Activated naive CD4-positive, alpha-beta T cell treated with anti-CD3 and anti-CD28 coated beads for 36 hours (primary cell): ENCODE data around the gene TJP3. TPM values are rescaled to one million over a fixed set of nuclear protein-coding genes. Genes with fewer than 3 reads are reported as not detected.

Source experiments
- CTCF ChIA-PET: fragments of 350-600 bp; sonication (Branson Sonifier 250); formaldehyde crosslinking; loops from one replicate; lab custom pipeline; 2021; ENCODE audit warnings: antibody characterized with exemption; lab: Charles Lee
- DNase-seq: peaks from one replicate; pipeline ENCODE4 v3.0.0-alpha.2; 2020
- H3K27ac Mint-ChIP-seq: one replicate; pipeline ENCODE4 v1.8.0; 2021; ENCODE audit warnings: mild to moderate bottlenecking, mixed read lengths
- H3K27me3 Mint-ChIP-seq: one replicate; pipeline ENCODE4 v1.8.0; 2021; ENCODE audit warnings: low read depth, mixed read lengths
- H3K36me3 Mint-ChIP-seq: one replicate; pipeline ENCODE4 v1.8.0; 2021; ENCODE audit warnings: low read depth, mixed read lengths
- H3K4me1 Mint-ChIP-seq: one replicate; pipeline ENCODE4 v1.8.0; 2021; ENCODE audit warnings: low read depth, mixed read lengths
- H3K4me3 Mint-ChIP-seq: one replicate; pipeline ENCODE4 v1.8.0; 2021; ENCODE audit warnings: mild to moderate bottlenecking, moderate library complexity, mixed read lengths
- H3K9me3 Mint-ChIP-seq: one replicate; pipeline ENCODE4 v1.8.0; 2021; ENCODE audit warnings: mixed read lengths
- intact Hi-C: fragments of 100-400 bp; cut with micrococcal nuclease; formaldehyde crosslinking; loops from one replicate; pipeline ENCODE4 v1.15.1; 2023
- total RNA-seq, 2 experiments: library from RNA; stranded (reverse); gene quantifications; one replicate each; pipeline ENCODE4 v1.2.3, GENCODE V29; 2021

TJP3 gene
- total RNA-seq, 2 experiments from 2014 or later, result 0.93 to 1.6 TPM

DNA sequence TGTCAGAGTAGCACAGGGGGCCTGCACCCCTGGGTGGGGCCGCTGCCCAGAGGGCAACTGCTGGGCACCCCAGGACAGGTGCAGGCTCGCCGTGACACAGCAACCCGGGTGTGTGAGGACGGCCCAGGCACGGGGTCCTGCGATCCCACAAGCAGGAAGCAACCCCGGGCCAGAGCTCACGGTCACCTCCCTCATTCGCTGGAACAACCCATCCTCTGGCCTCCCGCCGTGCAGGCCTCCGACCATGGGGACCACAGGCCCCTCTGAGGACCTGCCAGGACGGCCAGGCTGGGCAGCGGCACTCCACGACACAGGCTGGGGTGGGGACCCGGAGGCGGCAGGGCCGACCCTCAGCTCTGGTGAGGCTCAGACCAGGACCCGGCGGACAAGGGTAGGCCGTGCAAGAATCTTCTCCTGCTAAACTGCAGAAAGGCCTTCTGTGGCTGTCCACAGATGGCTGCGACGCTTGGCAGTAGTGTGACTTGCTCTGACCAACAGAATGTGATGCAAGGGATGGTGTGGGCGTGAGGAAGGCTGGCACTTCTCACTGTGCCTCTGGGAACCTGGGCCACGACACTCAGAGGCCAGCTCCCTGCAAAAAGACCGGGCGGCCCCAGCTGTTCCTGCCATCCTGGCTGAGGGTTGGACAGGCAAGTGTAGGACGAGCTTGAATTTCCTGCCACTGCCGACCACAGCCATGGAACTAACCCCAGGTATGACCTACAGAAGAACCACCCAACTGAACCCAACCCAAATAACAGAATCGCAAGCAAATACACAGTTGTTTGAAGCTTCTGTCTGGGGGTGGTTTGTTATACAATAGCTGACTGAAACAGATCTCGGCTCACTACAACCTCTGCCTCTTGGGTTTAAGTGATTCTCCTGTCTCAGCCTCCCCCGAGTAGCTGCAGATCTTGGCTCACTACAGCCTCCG is 34.4 kb upstream of the TJP3 start:
- no peaks in the 10 kb centered on the region for H3K27me3 Mint-ChIP-seq
- no peak overlapping the region for H3K4me3 Mint-ChIP-seq
- intact Hi-C loops, result no loop called here
- CTCF ChIA-PET, result interaction anchor here (0.6 to 0.9 kb wide), 2 partner anchors 14 to 349 kb away, joined by 3 read pairs; no protein-coding TSS in a partner anchor
- no peaks in the 10 kb centered on the region for H3K9me3 Mint-ChIP-seq
- DNase-seq, result no peak
- no peak overlapping the region for H3K27ac Mint-ChIP-seq
- peaks cover 3% of the 10 kb centered on the region for H3K36me3 Mint-ChIP-seq
- peaks cover 27% of the 10 kb centered on the region for H3K4me1 Mint-ChIP-seq

DNA sequence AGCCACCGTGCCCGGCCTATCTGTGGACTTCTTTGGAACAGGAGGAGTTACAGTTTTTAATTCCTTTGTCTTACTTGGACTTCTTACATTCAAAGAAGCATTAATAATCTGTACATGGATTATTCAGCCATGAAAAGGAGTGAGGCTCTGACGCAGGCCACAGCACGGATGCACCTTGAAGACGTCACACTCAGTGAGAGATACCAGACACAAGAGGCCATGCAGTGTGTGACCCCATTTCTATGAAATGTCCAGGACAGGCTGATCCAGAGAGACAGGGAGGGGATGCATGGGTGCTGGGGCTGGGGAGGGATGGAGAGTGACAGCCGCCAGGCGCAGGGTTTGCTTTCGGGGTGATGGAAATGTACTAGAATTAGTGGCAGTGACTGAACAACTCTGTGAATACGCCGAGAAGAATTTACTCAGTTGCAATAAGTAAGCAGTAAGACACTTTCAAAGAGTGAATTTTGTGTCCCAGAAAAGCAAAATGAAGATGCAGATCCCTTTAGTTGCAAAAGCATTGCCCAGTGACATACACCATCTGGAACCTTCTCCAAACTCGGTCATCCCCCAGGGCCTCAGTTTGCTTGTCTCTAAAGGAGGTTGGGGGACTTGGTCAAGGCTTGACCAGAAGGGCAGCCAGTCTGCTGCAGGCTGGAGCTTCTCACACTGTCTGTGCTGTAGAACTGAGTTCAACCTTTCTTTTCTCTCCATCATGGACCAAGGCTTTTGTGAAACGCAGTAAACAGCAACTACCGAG is 33.2 kb upstream of the TJP3 start:
- Mint-ChIP-seq H3K4me3 (no peak overlapping the region), H3K4me1 (peaks cover 27% of the 10 kb centered on the region), H3K27me3 (no peaks in the 10 kb centered on the region), H3K27ac (no peak overlapping the region), H3K9me3 (no peaks in the 10 kb centered on the region), H3K36me3 (peaks cover 3% of the 10 kb centered on the region)
- intact Hi-C loops, result no loop called here
- CTCF ChIA-PET, result no interaction called here
- DNase-seq, result no peak

DNA sequence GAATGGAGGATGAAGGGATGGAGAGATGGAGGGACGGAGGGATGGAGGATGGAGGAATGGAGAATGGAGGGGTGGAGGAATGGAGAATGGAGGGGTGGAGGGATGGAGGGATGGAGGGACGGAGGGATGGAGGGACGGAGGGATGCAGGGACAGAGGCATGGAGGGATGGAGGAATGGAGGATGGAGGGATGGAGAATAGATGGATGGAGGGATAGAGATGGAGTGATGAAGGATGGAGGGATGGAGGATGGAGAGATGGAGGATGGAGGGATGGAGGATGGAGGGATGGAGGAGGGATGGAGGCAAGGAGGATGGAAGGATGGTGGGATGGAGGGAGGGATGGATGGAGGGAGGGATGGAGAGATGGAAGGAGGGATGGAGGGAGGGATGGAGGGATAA is 30.0 kb upstream of the TJP3 start:
- Mint-ChIP-seq H3K36me3 (peaks cover 3% of the 10 kb centered on the region), H3K9me3 (no peaks in the 10 kb centered on the region), H3K27me3 (no peaks in the 10 kb centered on the region), H3K27ac (no peak overlapping the region), H3K4me1 (peaks cover 7% of the 10 kb centered on the region), H3K4me3 (no peak overlapping the region)
- intact Hi-C loops, result no loop called here
- CTCF ChIA-PET, result no interaction called here
- no peak for DNase-seq

DNA sequence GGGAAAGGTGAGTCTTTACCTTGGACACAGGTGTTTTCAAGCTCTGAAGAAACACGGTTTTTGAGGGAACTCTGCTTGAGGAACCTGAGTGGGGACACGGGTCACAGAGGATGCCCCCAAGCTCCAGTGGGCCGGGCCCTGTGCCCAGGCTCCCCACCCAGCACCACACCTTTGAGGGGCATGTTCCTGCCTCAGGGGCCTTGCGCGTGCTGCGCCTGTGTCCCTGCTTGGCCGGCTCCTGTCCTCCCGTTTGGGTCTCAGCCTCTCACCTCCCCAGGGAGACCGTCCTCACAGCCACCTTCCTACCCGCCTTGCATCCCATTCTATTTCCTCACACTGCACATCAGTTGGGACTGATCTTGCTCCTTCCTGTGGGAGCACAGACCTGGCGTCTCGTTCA is 29.0 kb upstream of the TJP3 start:
- H3K9me3 Mint-ChIP-seq, result peaks cover 3% of the 10 kb centered on the region
- H3K4me3 Mint-ChIP-seq, result no peak overlapping the region
- intact Hi-C loops, result no loop called here
- peaks cover 12% of the 10 kb centered on the region for H3K4me1 Mint-ChIP-seq
- no peak overlapping the region for H3K27ac Mint-ChIP-seq
- no peak for DNase-seq
- no peaks in the 10 kb centered on the region for H3K27me3 Mint-ChIP-seq
- CTCF ChIA-PET, result no interaction called here
- H3K36me3 Mint-ChIP-seq, result peaks cover 8% of the 10 kb centered on the region

DNA sequence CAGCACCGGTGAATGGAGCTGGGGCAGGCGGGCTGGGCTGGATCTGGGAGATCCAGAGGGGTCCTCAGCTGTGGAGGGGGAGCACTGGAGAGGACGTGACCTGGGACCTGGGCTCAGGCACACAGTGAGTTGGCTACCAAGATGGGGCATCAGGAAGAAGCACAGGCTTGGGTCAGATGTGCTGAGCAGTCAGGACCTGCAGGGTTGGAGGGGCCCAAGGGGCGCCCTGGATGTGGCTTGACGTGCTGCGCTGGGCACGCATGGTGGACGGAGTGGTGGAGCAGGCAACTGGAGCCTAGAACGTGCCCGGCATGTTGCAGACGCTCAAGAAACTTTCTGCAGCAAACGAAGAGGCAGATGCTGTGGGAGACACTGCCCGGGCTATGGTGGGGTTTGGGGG is 28.6 kb upstream of the TJP3 start:
- DNase-seq, result no peak
- intact Hi-C loops, result no loop called here
- CTCF ChIA-PET, result no interaction called here
- Mint-ChIP-seq H3K36me3 (peaks cover 12% of the 10 kb centered on the region), H3K4me3 (no peak overlapping the region), H3K27me3 (no peaks in the 10 kb centered on the region), H3K4me1 (peaks cover 13% of the 10 kb centered on the region), H3K9me3 (peaks cover 7% of the 10 kb centered on the region), H3K27ac (no peak overlapping the region)

DNA sequence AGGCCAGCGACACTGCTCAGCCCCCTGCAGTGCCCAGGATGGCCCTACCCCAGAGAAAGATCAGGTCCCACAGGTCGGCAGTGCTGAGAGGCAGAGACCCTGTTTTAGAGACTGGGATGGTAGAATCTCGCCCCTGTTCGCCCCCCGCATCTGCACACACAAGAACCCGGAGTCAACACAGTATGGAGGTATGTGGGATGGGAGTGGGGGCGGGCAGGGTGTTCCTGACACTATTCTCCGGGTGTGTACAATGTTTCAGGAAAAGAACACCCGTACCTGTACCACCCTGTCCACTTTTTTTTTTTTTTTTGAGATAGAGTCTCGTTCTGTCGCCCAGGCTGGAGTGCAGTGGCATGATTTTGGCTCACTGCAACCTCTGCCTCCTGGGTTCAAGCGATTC is 27.2 kb upstream of the TJP3 start:
- Mint-ChIP-seq H3K36me3 (peaks cover 15% of the 10 kb centered on the region), H3K27ac (no peak overlapping the region), H3K9me3 (peaks cover 7% of the 10 kb centered on the region), H3K4me3 (no peak overlapping the region), H3K27me3 (no peaks in the 10 kb centered on the region), H3K4me1 (peaks cover 16% of the 10 kb centered on the region)
- DNase-seq, result no peak
- CTCF ChIA-PET, result no interaction called here
- intact Hi-C loops, result no loop called here

DNA sequence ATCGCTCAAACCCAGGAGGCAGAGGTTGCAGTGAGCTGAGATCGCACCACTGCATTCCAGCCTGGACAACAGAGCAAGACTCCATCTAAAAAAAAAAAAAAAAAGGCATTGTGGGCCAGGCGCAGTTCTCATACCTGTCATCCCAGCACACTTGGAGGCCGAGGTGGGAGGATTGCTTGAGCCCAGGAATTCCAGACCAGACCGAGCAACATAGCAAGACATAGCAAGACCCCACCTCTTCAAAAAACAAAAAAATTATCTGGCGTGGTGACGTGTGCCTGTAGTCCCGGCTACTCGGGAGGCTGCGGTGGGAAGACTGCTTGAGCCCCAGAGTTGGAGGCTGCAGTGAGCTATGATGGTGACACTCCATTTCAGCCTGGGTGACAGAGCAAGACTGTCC is 25.9 kb upstream of the TJP3 start:
- Mint-ChIP-seq H3K4me1 (peaks cover 17% of the 10 kb centered on the region), H3K27me3 (no peaks in the 10 kb centered on the region), H3K9me3 (peaks cover 7% of the 10 kb centered on the region), H3K27ac (no peak overlapping the region), H3K36me3 (peaks cover 15% of the 10 kb centered on the region), H3K4me3 (no peak overlapping the region)
- intact Hi-C loops, result no loop called here
- no peak for DNase-seq
- CTCF ChIA-PET, result no interaction called here

DNA sequence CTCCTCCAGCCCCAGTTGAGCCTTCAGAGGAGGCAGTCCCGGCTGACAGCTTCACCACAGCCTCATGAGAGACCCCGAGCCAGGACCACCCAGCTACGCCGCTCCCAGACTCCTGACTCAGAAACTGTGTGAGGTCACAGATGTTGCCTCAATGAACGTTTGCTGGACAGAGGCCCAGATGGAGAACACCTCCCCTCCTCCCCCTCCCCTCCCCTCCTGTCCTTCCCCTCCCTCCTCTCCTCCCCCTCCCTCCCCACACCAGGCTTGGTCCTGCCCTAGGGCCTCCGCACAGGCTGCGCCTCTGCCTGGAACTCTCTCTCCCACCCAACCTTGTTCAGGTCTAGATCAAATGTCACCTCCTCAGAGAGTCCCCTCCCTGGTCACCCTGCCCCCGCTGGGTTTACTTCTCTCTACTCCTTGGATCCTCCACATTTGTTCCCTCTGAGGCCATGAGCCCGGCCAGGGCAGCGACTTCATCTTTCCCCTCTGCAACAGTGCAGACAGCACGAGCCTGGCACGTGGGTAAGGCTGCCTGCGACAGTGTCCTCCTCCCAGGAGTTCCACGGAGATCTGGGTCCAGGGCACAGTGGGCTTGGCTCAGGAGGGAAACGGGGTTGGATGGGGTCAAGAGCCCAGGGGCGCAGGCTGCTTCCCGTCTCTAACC is 25.3 kb upstream of the TJP3 start:
- Mint-ChIP-seq H3K9me3 (peaks cover 7% of the 10 kb centered on the region), H3K27me3 (no peaks in the 10 kb centered on the region), H3K4me3 (no peak overlapping the region), H3K36me3 (peaks cover 15% of the 10 kb centered on the region), H3K27ac (no peak overlapping the region), H3K4me1 (peaks cover 20% of the 10 kb centered on the region)
- DNase-seq, result no peak
- intact Hi-C loops, result no loop called here
- CTCF ChIA-PET, result no interaction called here

DNA sequence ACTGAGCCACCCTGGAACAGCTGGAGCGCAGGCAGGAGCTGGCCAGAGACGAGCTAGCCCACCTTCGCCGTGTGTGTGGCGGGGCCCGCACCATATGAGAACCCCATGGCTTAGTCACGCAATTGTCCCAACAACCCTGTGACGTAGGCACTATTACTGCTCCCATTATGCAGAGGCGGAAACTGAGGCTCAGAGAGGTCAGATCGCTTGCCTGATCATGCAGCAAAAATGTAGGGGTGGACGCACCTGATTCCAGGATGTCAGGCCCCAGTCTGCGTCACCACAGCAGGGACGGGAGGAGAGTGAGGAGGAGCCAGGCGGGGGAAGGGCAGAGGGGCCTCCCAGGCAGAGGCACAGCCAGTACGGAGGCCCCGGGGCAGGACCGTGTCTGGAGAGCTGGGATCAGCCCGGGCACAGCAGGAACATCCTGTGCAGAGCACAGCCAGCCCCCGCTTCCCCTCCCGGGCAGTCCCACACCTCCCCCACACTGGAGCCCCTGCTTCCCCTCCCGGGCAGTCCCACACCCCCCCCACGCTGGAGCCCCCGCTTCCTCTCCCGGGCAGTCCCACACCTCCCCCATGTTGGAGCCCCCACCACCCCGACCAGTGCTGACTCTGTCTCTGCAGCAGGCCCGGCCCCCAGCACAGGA is 24.7 kb upstream of the TJP3 start:
- CTCF ChIA-PET, result no interaction called here
- Mint-ChIP-seq H3K27ac (no peak overlapping the region), H3K9me3 (peaks cover 7% of the 10 kb centered on the region), H3K27me3 (no peaks in the 10 kb centered on the region), H3K4me3 (no peak overlapping the region), H3K36me3 (peaks cover 16% of the 10 kb centered on the region), H3K4me1 (peaks cover 22% of the 10 kb centered on the region)
- no peak for DNase-seq
- intact Hi-C loops, result no loop called here

DNA sequence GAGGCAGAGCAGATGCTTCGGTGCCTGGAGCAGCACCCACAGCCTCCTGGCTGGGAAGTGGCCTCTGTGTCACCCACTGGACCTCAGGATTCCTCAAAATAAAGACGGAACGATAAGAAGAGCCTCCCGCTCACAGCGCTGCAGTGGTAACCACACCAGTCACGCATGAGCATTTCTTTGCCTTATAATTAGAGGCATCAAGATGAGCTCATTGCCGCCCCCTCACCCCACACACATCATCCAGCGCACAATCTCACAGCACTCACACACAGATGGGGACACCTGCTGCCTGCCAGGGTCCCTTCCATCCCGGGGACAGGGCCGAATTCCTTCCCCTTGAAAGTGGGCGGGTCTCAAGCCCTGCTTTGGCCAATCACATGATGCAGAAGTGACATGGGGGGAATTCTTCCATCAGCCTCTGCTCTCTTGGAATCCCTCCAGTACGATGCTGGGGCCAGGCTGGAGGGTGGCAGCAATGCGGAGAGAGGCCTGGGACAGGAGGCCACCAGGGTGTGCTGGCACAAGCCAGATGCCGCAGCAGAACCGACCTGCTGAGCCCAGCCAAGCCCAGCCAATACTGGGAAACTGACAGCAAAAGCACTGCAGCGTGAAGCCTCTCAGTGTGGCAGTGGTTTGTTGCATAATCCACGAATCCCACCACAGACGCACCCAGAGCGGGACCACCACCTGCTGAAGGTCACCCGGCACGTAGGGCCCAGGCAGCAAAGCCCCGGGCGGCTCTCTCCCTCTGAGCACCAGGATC is 23.9 kb upstream of the TJP3 start:
- CTCF ChIA-PET, result interaction anchor here (0.5 kb wide), 1 partner anchor 95 kb away, joined by 5 read pairs; no protein-coding TSS in a partner anchor
- Mint-ChIP-seq H3K27ac (no peak overlapping the region), H3K4me3 (no peak overlapping the region), H3K4me1 (peaks cover 26% of the 10 kb centered on the region), H3K27me3 (no peaks in the 10 kb centered on the region), H3K36me3 (peaks cover 16% of the 10 kb centered on the region), H3K9me3 (peaks cover 7% of the 10 kb centered on the region)
- no peak for DNase-seq
- intact Hi-C loops, result no loop called here

DNA sequence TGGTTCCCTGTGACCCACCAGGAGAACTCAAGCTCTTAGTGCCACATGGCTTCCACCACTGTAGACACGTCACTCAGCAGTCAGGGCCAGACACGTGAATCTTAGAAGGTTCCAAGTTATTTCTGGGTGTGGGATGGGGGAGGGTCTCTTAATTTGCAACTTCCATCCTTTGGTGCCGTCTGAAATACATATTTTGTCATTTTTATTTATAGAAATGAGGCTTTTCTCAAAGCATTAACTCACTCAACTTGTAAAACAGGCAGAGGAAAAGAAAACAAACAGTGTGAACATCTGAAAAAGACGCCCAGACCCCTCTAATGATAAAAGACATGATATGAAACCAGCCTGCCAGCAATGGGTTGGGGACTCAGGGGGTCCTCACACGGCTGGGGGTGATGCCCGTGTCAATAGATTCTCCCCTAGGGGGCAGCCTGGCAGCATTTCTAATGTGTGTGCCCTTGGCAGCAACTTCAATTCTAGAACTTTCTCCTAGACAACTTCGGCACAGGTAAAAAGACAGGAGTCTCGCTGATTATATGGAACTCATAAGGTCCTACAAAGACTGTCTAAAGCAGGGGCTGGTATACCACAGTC is 23.3 kb upstream of the TJP3 start:
- DNase-seq, result no peak
- CTCF ChIA-PET, result interaction anchor here (0.5 to 1.0 kb wide), 2 partner anchors 12 to 95 kb away, joined by 5 read pairs; no protein-coding TSS in a partner anchor
- Mint-ChIP-seq H3K4me3 (no peak overlapping the region), H3K9me3 (peaks cover 7% of the 10 kb centered on the region), H3K36me3 (peaks cover 20% of the 10 kb centered on the region), H3K27ac (no peak overlapping the region), H3K4me1 (peaks cover 30% of the 10 kb centered on the region), H3K27me3 (no peaks in the 10 kb centered on the region)
- intact Hi-C loops, result no loop called here
